Hematopoietic multipotent progenitor cell (in vitro differentiated cells): ENCODE measurements around the gene PGA5. TPM values are rescaled to one million over a fixed set of nuclear protein-coding genes. Genes with fewer than 3 reads are reported as not detected.

Source experiments
- DNase-seq, 3 donors: peaks; one replicate each; pipeline ENCODE4 v3.0.0-alpha.2; 2011 to 2015; ENCODE audit warnings: low read depth in 2 of 3, low spot score in 2 of 3
- total RNA-seq: library from RNA; depleted of rRNA; stranded (reverse); fragments of >200 nt; gene quantifications from one replicate; pipeline ENCODE4 v1.2.3, GENCODE V29; 2012

Gene PGA5
- total RNA-seq, 1 donor = not detected

DNA sequence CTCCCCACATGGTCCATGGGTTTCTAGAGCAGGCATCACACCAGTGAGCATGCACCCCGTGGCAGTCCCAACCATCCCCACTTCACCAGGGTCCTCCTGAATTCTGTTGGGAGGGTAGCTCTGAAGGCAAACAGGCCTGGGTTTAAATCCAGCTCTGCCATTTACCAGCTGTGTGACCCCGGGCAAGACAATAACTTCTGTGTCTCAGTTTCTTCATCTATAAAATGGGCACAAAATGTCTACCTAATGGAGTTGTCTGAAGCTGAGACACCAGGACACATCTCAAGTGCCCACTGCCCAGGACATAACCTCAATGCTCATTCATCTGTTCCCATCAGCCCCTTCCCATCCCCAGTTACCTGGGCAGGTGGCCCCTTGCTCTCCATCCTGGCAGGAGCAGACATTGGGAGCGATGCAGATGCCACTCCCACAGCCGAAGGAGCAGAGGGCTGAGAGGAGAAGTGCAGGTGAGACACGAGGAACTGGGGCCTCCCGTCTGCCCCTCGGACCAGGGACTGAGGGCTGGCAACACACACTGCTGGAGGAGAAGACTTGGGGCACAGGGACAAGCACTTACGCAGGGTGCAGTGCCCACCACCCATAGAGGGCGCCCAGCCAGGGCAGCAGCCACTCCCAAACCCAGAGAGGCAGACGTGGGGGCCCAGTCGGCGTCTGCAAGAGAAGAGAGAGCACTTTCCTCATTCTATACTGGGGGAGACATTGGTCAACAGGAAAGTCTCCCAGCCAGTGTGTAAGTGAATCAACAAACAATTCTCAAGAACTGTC is 50.1 kb downstream of the PGA5 start:
- DNase-seq = no peak

DNA sequence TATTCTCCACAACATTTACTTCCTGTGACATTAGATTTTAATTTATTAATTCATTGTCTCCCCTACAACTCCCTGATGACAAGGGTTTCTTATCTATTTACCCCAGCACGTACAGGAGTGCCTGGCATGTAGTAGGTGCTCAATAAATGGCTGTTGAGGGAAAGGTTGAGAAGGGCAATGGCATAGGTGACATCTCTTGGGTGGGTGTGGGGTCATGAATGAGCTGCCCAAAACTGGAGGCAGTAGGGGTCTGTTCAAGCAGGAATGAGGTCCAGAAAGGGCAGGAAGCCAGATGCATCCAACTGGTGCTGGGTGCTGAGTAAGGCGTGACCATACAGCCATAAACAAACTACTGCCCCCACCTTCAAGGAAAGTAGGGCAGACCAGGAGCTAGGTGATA is 51.4 kb downstream of the PGA5 start:
- no peak for DNase-seq

DNA sequence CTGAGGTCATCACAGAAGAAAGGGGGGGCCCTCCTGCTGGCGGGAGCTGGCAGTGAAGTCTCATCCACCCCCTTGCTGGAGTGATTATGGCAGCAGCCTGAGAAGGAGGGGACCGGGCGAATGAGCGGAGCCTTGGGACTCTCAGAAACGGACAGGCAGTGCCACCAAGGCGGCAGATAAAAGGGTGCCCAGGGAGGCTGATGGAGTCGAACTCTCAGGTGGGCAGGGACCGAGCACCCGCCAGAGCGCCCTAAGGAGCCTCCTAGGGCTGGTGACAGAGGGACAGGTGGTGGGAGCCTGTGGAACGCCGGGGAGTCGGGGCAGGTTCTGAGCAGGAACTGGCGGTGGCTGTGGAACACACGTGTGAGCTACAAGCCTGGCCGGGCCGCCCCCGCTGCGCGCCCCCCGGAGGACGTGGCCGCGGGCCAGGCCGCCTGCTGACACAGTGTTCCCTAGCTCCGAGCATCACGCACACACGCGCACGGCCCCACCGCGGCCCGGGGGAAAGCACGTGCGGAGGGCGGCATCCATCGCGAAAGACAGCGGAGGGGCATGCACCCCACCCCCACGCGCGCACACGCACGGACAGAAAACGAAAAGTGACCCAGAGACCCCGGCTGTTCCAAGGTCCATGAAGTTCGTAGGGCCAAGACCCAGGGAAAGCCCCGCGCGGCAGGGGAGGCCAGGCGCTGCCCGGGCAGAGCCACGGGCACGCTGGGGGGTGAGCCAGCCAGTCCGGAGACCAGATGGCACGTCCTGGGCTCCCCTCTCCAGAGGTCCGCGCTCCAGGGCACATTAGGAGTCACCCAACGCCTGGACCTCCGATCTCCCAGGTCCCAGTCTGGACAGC is 53.1 kb downstream of the PGA5 start:
- DNase-seq = peak in 2 of 3 donors; percentile 48 to 58

DNA sequence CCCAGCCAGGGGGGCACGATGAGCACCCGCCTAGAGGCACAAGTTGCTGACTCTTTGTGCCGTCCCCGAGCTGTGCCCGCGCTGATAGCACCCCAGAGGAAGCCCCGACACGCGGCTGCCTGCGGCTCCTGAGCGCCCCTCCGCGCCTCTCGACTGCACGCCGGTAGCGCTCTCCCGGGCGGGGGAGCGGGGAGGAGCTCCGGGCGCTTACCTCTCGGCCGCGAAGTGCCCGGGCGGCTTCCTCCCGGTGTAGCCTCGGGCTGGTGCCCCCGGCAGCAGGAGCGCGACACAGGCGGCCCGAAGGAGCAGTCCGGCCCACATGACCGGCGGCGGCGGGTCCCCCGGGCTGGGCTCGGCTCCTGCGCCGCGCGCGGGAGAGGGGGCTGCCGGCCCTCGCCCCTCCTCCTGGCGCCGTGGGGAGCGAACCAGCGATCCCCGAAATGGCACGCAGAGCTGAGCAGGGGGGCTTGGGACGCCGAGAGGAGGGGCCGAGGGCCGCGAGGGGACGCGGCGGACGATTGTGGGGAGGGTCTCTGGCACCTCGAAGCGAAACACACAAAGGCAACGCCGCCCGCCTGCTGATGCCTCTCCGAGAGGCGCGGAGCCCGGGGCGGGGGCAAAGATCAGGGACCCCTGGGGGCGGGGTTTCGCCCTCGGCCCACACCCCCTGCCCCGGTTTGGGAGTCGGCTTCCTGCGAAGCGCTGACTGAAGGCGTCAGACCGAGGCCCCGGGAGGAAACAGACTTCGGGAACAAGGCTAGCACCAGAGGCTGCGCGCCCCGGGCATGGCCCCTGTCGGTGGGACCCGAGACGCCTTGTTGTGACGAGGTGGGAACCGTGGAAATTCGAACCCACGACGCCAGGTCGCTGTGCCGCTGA is 54.0 kb downstream of the PGA5 start, which contains the start of gene VWCE:
Gene VWCE (minus strand): TSS at position 600 of the 879 bp plus-strand sequence. CDS start 279 bp downstream, at position 321.
- peak; percentile 21 to 82 (median 75) for DNase-seq

DNA sequence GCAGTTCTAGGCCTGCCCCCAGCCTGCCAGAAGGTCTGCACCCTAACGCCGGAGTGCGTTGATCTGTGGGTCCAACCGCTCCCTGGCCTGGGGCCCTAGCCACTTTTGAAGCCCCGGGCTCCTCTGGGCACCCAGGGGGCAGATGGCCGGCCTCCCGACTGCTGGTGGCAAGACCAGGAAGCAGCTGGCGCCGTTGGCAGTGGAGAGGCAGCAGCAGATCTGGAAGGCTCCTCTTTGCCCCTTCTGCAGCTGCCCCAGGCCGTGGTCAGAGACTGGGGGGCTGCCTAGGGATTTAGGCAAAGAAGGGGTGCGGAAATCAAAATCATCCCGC is 54.6 kb downstream of the PGA5 start:
- no peak for DNase-seq

DNA sequence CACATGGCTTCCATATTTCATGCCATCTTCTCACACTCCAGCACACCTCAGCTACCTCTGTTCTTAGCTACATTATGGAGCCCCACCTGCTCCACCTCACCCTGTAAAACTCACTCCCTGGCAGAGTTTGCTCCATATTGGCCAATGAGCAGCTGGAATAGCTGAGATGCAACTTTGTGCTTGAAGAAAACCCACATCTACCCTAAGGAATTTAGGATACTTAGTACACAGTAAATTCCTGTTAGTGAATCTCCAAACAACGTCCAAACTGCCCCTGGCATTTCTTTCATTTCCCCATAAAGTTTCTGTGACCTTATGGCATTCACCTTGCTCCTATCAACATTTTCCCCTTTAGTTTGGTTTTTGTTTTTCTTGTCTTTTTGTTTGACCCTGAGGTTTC is 56.4 kb downstream of the PGA5 start:
- no peak for DNase-seq

DNA sequence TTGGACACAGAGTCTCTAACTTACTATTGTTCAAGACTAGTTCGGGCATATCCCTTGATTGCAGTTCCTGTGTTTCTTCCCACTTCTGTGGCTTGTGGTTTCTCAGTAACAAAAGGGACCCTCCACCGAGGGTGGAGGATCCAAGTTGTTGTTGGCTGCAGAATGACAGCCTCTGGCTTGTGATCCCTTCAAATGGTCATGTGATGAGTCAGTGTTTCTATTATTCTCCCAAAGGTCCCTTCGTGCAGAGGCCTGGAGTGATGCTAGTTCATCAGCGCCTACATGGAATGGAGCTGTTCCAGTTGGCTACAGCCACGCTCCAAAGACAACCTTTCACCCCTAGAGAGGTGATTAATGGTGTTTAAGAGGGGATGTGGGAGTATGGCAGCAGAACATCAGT is 56.8 kb downstream of the PGA5 start:
- no peak for DNase-seq

DNA sequence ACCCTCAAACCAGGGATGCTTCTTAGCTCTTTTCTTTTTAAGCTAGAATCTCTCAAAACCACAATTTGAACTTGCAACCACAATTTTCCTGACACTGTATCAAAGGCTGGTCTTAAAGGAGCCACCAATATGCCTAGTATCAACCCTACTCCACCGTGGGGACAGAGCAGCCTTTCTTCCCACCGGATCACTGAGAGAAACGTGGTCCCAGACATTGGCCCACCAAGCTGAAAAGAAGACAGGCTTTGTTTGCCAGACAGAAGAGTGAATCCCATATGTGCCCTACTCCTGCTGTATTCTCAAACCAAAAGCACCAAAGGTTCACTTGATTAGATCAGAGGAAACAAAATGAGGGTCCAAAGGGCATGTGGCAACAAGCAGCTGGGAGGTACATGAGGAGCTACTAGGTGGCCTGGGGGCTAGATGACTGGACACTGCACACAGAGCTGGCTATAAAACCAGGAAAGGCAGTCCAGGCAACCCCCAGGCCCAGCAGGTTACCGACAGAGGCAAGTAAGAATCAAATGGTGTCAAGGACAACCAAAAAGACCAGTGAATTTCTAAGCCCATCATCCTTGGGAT is 57.8 kb downstream of the PGA5 start:
- DNase-seq = no peak

Other genes starting within 250 kb of the PGA5 start
- gene CD5, start 138.7 kb upstream of the PGA5 start, total RNA-seq = 0.54 TPM
- 6.7 TPM for gene VPS37C, start 79.7 kb upstream of the PGA5 start, total RNA-seq
- gene PGA3, start 37.7 kb upstream of the PGA5 start, total RNA-seq = not detected
- gene PGA4, start 18.8 kb upstream of the PGA5 start, total RNA-seq = under 0.01 TPM
- 4.0 TPM for gene VWCE, start 54.1 kb downstream of the PGA5 start, total RNA-seq
- gene DDB1, start 91.9 kb downstream of the PGA5 start, total RNA-seq = 194 TPM
- 59.8 TPM for gene TKFC, start 92.1 kb downstream of the PGA5 start, total RNA-seq
- 59.0 TPM for gene CYB561A3, start 120.7 kb downstream of the PGA5 start, total RNA-seq
- gene TMEM138, start 121.2 kb downstream of the PGA5 start, total RNA-seq = 15.9 TPM
- gene TMEM216, start 151.4 kb downstream of the PGA5 start, total RNA-seq = 20.5 TPM
- gene CPSF7, start 188.8 kb downstream of the PGA5 start, total RNA-seq = 66.5 TPM
- 60.6 TPM for gene SDHAF2, start 188.9 kb downstream of the PGA5 start, total RNA-seq